Colon (tissue), 2 donors: ENCODE measurements around the gene ADM.
"Not testable (repeated sequence)": the region's sequence is repeated elsewhere in the genome, so short reads cannot be mapped to it uniquely, and the experiment has no call there.

Source experiments
- FAIRE-seq: peaks from 2 replicates; lab custom pipeline; 2012; peaks lifted over from hg19 to GRCh38; lab: Jason Lieb, UNC
- donor health status: control.
- donor health status: control.

ADM gene, protein sequence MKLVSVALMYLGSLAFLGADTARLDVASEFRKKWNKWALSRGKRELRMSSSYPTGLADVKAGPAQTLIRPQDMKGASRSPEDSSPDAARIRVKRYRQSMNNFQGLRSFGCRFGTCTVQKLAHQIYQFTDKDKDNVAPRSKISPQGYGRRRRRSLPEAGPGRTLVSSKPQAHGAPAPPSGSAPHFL

DNA sequence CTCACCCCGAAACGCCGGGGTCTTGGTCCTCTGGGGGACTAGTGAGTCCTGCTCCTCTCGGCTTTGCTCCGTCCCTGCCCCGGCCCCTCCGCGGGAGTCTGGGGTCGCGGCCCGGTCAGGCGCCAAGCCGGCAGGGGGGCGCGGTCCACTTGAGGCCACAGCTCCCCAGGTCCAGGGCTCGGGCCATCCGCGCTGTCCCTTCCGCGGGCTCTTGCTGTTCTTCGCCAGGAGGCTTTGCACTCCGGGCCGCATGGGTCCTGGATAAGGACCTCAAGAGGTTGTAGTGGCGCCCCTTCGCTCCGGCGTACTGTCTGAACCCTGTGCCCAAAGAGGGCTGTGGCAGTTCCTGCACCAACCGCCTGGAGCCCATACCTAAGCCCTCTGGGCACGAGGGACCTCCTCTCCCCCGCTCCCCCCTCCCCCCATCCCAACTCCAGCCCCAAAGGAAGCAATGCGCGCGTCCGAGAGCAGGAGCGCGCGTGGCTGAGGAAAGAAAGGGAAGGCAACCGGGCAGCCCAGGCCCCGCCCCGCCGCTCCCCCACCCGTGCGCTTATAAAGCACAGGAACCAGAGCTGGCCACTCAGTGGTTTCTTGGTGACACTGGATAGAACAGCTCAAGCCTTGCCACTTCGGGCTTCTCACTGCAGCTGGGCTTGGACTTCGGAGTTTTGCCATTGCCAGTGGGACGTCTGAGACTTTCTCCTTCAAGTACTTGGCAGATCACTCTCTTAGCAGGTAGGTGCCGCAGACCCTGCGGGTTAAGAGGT lies at the start of gene ADM:
Gene ADM (plus strand): TSS at position 579 of the 767 bp plus-strand sequence. CDS start 628 bp downstream, outside the sequence.
- FAIRE-seq = no peak

- no peak for FAIRE-seq
Observed at GRCh38 chr11:10255388-10256125, 49.3 kb upstream of the ADM start.

GRCh38 chr11:10257478-10257877 lies 47.4 kb upstream of the ADM start:
- no peak for FAIRE-seq

DNA sequence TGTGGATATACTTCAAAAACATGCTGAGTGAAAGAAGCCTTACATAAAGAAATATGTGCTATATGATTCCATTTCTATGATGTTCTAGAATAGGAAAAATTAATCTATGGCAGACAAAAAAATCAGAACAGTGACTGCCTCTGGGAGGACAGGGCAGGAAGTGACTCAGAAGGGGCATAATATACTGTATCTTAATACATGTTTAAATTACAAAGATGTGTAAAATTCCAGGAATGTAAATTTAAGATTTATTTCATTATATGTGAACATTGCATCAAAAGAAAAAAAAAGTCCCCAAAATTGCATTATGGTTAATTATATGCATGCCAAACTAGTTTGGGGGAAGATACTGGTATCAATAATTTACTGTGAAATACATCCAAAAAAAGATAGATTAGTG lies 43.1 kb upstream of the ADM start:
- FAIRE-seq = no peak

GRCh38 chr11:10263929-10264328 lies 40.9 kb upstream of the ADM start:
- FAIRE-seq = no peak

GRCh38 chr11:10264716-10265115 lies 40.2 kb upstream of the ADM start:
- FAIRE-seq = not testable (repeated sequence)

DNA sequence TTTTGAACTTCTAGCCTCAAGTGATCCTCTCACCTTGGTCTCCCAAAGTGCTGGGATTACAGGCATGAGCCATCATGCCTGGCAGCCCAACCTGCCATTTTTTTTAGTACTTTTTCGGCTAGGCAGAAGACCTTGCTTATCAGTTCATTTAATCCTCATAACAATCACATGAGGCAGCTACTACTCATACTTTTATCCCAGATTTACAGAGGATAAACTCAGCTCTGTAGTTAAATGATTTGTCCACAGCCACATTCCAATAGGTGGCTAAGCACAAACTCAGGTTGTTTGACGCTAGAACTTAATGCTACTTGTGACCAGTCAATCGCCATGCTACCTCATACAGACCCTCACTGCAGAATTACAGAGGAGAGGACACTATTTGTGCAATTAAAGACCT lies 38.9 kb upstream of the ADM start:
- no peak for FAIRE-seq

DNA sequence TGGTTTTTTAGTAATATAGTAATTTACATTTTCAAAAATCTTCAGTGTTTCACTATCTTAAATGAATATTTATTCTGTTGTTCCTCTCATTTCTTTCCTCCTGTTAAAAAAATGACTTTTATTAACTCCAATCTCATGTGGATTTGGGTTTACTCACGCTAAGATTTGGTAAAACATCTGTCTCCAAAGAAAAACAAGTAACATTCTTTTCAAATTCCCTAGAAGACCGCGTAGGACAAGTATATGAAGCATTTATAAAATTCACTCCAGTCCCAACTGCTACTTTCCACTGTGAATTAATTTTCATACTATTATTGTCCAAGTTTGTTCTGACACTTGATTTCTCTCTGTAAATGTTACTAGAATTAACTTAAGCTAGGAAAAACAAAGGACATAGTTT lies 37.1 kb upstream of the ADM start:
- no peak for FAIRE-seq

DNA sequence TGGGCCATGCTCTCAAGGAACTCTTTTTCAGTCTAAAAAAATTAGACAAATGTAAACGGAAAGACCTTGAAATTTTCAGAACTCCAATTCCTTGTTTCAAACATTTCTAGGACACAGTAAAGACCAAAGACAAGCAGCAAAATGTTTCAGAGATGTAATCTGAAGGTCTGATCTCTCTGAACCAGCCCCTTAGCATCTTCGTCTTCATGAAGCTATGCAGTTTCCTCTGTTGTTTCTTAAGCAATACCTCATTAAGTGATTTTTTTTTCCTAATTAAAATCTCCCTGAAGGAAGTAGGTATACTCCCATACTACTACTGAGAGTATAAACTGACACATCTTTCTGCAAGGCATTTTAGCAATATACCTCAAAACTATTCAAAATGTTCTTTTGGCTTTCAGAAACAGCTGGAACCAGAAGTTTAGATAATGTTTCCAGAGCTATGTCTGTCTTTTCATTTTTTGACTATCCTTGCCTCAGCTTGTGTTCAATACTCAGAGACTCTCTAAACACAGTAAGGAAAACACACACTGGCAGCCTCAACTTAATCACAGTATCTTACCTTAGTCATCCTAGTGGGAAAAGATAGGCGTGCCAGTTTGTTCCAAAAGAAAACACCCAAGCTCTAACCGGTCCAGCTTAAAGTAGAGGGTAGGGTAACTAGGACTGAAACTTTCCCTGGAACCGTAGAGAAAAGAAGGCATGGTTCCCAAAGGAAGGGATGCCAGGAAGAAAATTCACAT lies 36.0 kb upstream of the ADM start:
- no peak for FAIRE-seq

GRCh38 chr11:10272132-10272531 lies 32.7 kb upstream of the ADM start:
- no peak for FAIRE-seq

DNA sequence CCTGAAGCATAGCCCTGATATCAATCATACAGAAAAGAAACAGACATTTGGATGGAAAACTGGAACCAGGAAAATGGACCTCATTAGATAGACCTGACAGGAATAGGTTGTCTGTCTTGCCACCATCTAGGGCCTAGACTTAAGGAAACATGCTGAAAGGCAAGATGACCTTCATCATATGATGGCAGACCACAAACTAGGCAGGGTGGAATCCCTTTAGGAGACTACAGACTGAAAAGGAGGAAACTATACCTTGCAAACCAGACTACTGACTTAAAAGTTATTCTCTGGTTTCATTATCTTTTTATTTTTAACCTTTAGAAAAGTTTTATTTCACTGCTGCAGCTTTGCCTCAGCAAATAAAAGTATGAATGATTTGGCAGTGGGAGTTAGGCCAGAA lies 31.1 kb upstream of the ADM start:
- no peak for FAIRE-seq

DNA sequence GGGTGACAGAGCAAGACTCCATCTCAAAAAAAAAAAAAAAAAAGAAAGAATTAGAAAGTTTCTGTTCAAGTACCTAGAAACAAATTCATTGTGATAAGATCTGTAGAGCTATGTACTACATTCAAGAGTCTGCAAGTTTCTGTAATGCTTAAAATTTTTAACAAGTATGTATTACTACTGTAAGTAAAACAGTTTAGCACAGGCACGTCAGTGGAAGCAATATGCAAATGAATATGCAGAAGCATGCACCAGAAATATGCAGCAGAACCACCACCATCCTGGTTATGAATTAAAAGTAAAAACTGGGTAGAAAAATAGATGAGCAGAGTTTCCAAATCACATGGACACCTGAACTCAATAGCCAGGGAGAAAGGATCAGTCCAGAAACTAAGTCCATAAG lies 30.1 kb upstream of the ADM start:
- FAIRE-seq = no peak

DNA sequence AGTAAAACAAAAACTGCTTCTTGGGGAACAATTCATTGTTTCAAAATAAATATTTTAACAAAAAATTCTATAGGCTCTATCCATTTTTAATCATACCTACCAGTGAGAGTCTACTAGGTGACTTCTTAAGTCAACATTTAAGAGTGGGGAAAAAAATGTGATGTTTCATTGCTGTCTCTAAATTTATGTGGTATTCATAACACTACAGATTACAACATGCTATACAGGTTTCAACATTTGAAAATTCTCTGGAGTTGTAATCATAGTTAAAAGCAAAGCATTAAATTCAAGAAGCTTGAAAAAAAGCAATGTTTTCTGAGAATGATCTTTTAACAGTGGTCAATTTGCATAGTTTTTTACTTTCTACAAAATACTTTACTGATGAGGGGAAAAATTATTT lies 29.2 kb upstream of the ADM start:
- no peak for FAIRE-seq

- FAIRE-seq = no peak
Observed at GRCh38 chr11:10282117-10282516, 22.8 kb upstream of the ADM start.

- no peak for FAIRE-seq
Observed at GRCh38 chr11:10283991-10284390, 20.9 kb upstream of the ADM start.

GRCh38 chr11:10285148-10285802 lies 19.6 kb upstream of the ADM start:
- no peak for FAIRE-seq

DNA sequence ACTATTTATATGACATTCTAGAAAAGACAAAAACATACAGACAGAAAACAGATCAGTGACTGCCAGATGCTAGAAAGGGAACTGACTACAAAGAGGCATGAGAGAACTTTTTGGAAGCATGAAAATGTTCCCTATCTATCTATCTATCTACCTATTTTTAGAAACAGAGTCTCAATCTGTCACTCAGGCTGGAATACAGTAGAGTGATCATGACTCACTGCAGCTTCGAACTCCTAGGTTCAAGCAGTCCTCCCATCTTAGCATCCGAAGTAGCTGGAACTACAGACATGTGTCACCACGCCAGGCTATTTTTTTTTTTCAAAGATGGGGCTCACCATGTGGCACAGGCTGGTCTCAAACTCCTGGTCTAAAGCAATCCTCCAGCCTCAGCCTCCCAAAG lies 17.7 kb upstream of the ADM start:
- no peak for FAIRE-seq

DNA sequence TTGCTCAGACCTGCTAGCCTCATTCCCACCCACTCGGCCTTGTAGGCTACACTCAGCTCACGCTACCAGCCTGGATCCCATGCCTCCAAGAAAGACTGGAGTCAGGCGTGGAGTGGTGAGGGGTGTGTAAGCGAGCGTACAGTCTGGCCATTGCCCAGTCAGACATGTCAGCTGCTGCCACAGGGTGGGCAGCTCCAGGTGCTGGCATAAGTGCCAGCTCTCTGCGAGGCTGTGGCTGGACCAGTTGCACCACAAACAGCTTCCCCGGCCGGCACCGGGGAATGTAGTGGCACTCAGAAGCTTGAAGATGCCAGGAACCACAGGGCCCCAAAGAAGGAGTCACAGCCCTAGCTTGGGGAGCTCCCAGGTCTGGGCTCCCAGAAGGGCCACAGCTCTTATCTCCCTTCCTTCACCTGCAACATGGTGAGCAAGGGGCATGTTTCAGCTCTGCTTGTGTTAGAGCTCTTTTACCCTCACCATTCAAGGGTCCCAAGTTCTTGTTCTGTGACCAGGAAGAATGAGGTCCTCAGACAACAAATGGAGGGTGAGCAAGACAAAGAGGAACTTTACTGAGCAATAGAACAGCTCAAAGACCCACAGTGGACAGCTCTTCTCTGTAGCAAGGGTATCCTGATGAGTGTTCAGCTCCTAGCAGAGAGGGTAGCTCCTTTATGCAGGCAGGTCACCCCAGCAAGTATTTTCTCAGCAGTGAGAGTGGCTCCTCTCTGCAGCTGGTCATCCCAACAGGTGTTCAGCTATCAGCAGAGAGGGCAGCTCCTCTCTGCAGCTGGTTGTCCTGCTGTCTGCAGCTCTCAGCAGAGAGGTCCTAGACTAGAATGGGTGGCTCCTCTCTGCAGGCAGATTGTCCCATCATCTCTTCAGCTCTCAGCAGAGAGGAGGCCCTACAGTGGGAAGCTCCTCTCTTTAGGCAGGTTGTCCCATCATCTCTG lies 16.8 kb upstream of the ADM start:
- no peak for FAIRE-seq

DNA sequence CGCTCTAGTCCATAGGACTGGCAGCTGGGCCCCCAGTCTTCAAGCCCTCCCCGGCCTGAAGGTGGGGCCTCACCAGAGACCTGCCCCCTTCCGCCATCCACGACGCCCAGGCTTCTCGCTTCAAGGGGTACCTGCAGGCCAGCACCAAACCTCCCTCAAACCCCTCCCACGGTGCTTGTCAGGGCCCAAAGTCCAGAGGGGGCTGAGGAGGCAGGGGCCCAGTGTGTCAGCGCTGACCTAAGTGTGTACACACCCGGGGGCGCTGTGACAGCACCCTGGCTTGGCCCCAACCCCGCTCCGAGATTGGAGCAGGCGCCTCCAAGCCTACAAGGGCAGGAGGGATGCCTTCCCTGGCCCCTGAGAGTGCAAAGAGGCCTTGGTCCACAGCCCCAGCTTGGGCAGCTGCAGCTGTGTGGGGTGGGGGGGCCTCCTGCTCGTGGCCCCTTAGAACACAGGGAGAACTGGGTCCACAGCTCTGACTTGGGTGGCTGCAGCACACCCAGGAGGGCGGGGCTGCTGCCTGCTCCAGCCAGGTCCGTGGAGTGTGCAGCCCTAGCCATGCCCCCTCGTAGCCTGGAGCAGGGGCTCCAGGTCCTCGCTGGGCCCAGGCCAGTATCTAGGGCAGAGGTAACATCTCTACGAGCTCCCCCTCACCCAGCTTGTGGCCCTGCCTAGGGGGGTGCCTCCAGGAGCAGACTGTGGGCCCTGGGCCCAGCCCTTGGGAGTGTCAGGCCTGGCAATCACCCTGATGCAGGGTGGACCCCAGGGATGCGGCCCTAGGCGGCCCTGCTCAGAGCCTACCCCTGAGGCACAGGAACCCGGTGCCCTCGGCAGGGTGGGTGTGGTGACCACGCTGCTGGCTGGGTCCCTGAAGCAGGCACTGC lies 15.8 kb upstream of the ADM start:
- FAIRE-seq = no peak
